Osteoblast (primary cell): ENCODE data around the gene GORAB. TPM values are rescaled to one million over a fixed set of nuclear protein-coding genes. Genes with fewer than 3 reads are reported as not detected.

ENCODE experiments used
- DNase-seq: peaks from one replicate; pipeline ENCODE4 v3.0.0; 2011; ENCODE audit warnings: low spot score, mixed read lengths; ENCODE audit not compliant: insufficient read length; ENCODE audit errors: missing footprints
- H2AFZ ChIP-seq: 2 replicates; pipeline ENCODE4 v1.6.0; 2011; ENCODE audit warnings: mild to moderate bottlenecking, low read length
- H3K27ac ChIP-seq: 2 replicates; pipeline ENCODE4 v1.5.1; 2011; ENCODE audit warnings: mild to moderate bottlenecking, low read depth, low read length, moderate library complexity
- H3K27me3 ChIP-seq: 2 replicates; pipeline ENCODE4 v1.6.0; 2012; ENCODE audit warnings: mild to moderate bottlenecking, control low read depth, inconsistent platforms, low read length, moderate library complexity; ENCODE audit not compliant: insufficient read depth
- H3K36me3 ChIP-seq: 2 replicates; pipeline ENCODE4 v1.5.1; 2011; ENCODE audit warnings: mild to moderate bottlenecking, low read length, control low read depth, moderate library complexity; ENCODE audit not compliant: insufficient read depth
- H3K4me1 ChIP-seq: 2 replicates; pipeline ENCODE4 v1.5.1; 2011; ENCODE audit warnings: mild to moderate bottlenecking, low read length, control low read depth, moderate library complexity; ENCODE audit not compliant: insufficient read depth
- H3K4me2 ChIP-seq: 2 replicates; pipeline ENCODE4 v1.6.0; 2011; ENCODE audit warnings: mild to moderate bottlenecking, low read length; ENCODE audit not compliant: insufficient read depth
- H3K4me3 ChIP-seq: fragments of 200-600 bp; sonication (generic); 3 replicates; pipeline ENCODE4 v1.5.1; 2012; ENCODE audit warnings: mild to moderate bottlenecking, low read length, inconsistent platforms; ENCODE audit not compliant: insufficient read depth
- H3K79me2 ChIP-seq: 2 replicates; pipeline ENCODE4 v1.6.0; 2012; ENCODE audit warnings: mild to moderate bottlenecking, low read length, control low read depth, inconsistent platforms; ENCODE audit not compliant: insufficient read depth
- H3K9me3 ChIP-seq: 2 replicates; pipeline ENCODE4 v1.5.1; 2011; ENCODE audit warnings: low read depth, low read length, control low read depth
- H4K20me1 ChIP-seq: 2 replicates; pipeline ENCODE4 v1.6.0; 2012; ENCODE audit warnings: mild to moderate bottlenecking, low read length, control low read depth; ENCODE audit not compliant: insufficient read depth
- CTCF ChIP-seq: IDR thresholded peaks from 2 replicates; pipeline ENCODE4 v1.5.1; 2011; ENCODE audit warnings: mild to moderate bottlenecking, low read depth, low read length, moderate library complexity; ENCODE audit errors: extremely low read depth
- total RNA-seq: library from RNA; depleted of rRNA; stranded (reverse); fragments of >200 nt; gene quantifications from 2 replicates; pipeline ENCODE4 v1.2.3, GENCODE V29; 2012

GORAB gene
- total RNA-seq, 1 donor = 16.3 TPM

- H3K27ac ChIP-seq = no peak overlapping the region
- H3K4me3 ChIP-seq = no peak overlapping the region
- no peaks in the 10 kb centered on the region for H4K20me1 ChIP-seq
- DNase-seq = peak; percentile 31
- no peaks in the 10 kb centered on the region for H3K4me1 ChIP-seq
- no peaks in the 10 kb centered on the region for H3K9me3 ChIP-seq
- no peaks in the 10 kb centered on the region for H3K79me2 ChIP-seq
- H2AFZ ChIP-seq = no peak overlapping the region
- TF ChIP-seq CTCF = no peak
- no peaks in the 10 kb centered on the region for H3K36me3 ChIP-seq
- no peaks in the 10 kb centered on the region for H3K27me3 ChIP-seq
- no peak overlapping the region for H3K4me2 ChIP-seq
Observed at GRCh38 chr1:170510163-170510562, 21.8 kb upstream of the GORAB start.

DNA sequence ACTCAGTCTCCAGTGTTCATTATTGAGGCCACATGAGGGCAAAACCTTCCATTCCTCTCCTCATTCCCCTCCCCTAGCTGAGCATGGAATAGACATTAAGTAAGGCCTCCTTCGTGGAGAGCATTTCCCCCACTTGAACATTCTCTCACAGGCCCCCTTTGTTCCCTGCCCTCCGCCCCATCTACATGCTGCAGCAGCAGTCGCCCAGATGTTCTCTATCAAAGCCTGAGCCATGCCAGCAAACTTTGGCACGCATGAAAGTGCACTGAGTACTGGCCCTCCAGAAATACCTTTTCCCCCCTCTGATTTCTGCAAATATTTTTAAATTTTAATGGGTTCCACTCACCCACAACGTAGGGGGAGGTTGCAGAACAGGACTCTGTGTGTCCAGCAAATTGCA is 20.9 kb upstream of the GORAB start:
- no peaks in the 10 kb centered on the region for H3K9me3 ChIP-seq
- no peak overlapping the region for H2AFZ ChIP-seq
- H3K36me3 ChIP-seq = no peaks in the 10 kb centered on the region
- no peaks in the 10 kb centered on the region for H4K20me1 ChIP-seq
- H3K27me3 ChIP-seq = no peaks in the 10 kb centered on the region
- no peak for TF ChIP-seq CTCF
- no peaks in the 10 kb centered on the region for H3K4me1 ChIP-seq
- H3K27ac ChIP-seq = no peak overlapping the region
- H3K4me2 ChIP-seq = no peak overlapping the region
- DNase-seq = no peak
- no peak overlapping the region for H3K4me3 ChIP-seq
- no peaks in the 10 kb centered on the region for H3K79me2 ChIP-seq

- no peaks in the 10 kb centered on the region for H3K36me3 ChIP-seq
- no peak for TF ChIP-seq CTCF
- H3K4me3 ChIP-seq = no peak overlapping the region
- H3K27ac ChIP-seq = no peak overlapping the region
- DNase-seq = no peak
- no peaks in the 10 kb centered on the region for H3K9me3 ChIP-seq
- H3K79me2 ChIP-seq = no peaks in the 10 kb centered on the region
- no peak overlapping the region for H3K4me2 ChIP-seq
- H2AFZ ChIP-seq = peak overlapping the region; percentile 22
- no peaks in the 10 kb centered on the region for H3K4me1 ChIP-seq
- H4K20me1 ChIP-seq = no peaks in the 10 kb centered on the region
- H3K27me3 ChIP-seq = no peaks in the 10 kb centered on the region
Observed at GRCh38 chr1:170513138-170513537, 18.8 kb upstream of the GORAB start.

GRCh38 chr1:170518185-170518834 is 13.7 kb upstream of the GORAB start:
- Histone ChIP-seq H3K4me2 (no peak overlapping the region), H3K4me1 (peaks cover 12% of the 10 kb centered on the region), H3K9me3 (no peaks in the 10 kb centered on the region), H4K20me1 (no peaks in the 10 kb centered on the region), H3K79me2 (no peaks in the 10 kb centered on the region), H3K4me3 (no peak overlapping the region), H2AFZ (no peak overlapping the region), H3K27me3 (no peaks in the 10 kb centered on the region), H3K36me3 (no peaks in the 10 kb centered on the region), H3K27ac (no peak overlapping the region)
- TF ChIP-seq CTCF = no peak
- no peak for DNase-seq
